KMS-11 (cell line): ENCODE results near the gene EGR2.

Experiments
- H2AFZ ChIP-seq: fragments of 200-600 bp; sonication (generic); 2 replicates; pipeline ENCODE4 v1.6.1; 2016; ENCODE audit warnings: antibody characterized with exemption, mixed run types, low read depth
- H3K27ac ChIP-seq: fragments of 200-600 bp; sonication (generic); 2 replicates; pipeline ENCODE4 v1.6.1; 2016; ENCODE audit warnings: mild to moderate bottlenecking, mixed run types
- H3K27me3 ChIP-seq: fragments of 200-600 bp; sonication (generic); 2 replicates; pipeline ENCODE4 v1.6.1; 2017; ENCODE audit warnings: mild to moderate bottlenecking, low read depth, mixed run types, moderate library complexity; ENCODE audit not compliant: insufficient read depth
- H3K36me3 ChIP-seq: fragments of 200-600 bp; sonication (generic); 2 replicates; pipeline ENCODE4 v1.6.1; 2017; ENCODE audit warnings: mild to moderate bottlenecking, mixed run types; ENCODE audit not compliant: insufficient read depth
- H3K4me1 ChIP-seq: fragments of 200-600 bp; sonication (generic); 2 replicates; pipeline ENCODE4 v1.6.1; 2016; ENCODE audit warnings: mild to moderate bottlenecking, low read depth, mixed run types; ENCODE audit not compliant: poor library complexity, severe bottlenecking
- H3K4me2 ChIP-seq: fragments of 200-600 bp; sonication (generic); 2 replicates; pipeline ENCODE4 v1.7.0; 2016; ENCODE audit warnings: mild to moderate bottlenecking, mixed run types
- H3K4me3 ChIP-seq: fragments of 200-600 bp; sonication (generic); IDR thresholded peaks from 2 replicates; pipeline ENCODE4 v1.6.1; 2017; ENCODE audit warnings: low read depth, low read length, mixed read lengths; ENCODE audit not compliant: insufficient read depth
- H3K79me2 ChIP-seq: fragments of 200-600 bp; sonication (generic); 2 replicates; pipeline ENCODE4 v1.6.1; 2016; ENCODE audit warnings: low read depth, mixed run types; ENCODE audit not compliant: insufficient read depth
- H3K9ac ChIP-seq: fragments of 200-600 bp; sonication (generic); 2 replicates; pipeline ENCODE4 v1.6.1; 2016; ENCODE audit warnings: mild to moderate bottlenecking, mixed run types
- H4K20me1 ChIP-seq: fragments of 200-600 bp; sonication (generic); 2 replicates; pipeline ENCODE4 v1.6.1; 2016; ENCODE audit warnings: mild to moderate bottlenecking, mixed run types; ENCODE audit not compliant: insufficient read depth
- TF ChIP-seq, protein P1 (sequence below): fragments of 200-600 bp; sonication (generic); conservative IDR thresholded peaks from 2 replicates; pipeline ENCODE4 v1.6.1; 2017; ENCODE audit warnings: low read depth, mild to moderate bottlenecking, antibody characterized with exemption, low read length, moderate library complexity, mixed read lengths

Gene EGR2

DNA sequence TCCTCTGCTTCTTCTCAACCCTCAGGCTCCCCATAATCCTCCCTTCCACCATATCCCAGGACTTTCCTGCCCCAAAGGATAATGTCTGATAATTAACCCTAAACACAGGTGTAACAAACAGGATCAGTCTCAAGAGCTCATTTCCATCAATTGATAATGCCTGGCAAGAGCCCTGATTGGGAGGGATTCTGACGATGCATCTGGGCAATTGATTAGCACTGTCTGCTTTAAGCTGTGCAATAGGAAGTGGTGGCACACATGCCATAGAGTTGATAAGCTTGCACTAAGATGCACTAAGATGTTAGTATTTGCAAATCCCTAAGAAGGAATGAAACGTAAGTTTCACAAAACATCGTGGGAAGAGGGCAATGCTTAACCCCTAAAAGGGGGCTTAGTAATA lies 27.4 kb upstream of the EGR2 start:
- no peaks in the 10 kb centered on the region for H3K79me2 ChIP-seq
- no peaks in the 10 kb centered on the region for H3K4me1 ChIP-seq
- H3K9ac ChIP-seq: no peak overlapping the region
- TF ChIP-seq, protein P1, sequence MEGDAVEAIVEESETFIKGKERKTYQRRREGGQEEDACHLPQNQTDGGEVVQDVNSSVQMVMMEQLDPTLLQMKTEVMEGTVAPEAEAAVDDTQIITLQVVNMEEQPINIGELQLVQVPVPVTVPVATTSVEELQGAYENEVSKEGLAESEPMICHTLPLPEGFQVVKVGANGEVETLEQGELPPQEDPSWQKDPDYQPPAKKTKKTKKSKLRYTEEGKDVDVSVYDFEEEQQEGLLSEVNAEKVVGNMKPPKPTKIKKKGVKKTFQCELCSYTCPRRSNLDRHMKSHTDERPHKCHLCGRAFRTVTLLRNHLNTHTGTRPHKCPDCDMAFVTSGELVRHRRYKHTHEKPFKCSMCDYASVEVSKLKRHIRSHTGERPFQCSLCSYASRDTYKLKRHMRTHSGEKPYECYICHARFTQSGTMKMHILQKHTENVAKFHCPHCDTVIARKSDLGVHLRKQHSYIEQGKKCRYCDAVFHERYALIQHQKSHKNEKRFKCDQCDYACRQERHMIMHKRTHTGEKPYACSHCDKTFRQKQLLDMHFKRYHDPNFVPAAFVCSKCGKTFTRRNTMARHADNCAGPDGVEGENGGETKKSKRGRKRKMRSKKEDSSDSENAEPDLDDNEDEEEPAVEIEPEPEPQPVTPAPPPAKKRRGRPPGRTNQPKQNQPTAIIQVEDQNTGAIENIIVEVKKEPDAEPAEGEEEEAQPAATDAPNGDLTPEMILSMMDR: no peak
- H4K20me1 ChIP-seq: no peaks in the 10 kb centered on the region
- H2AFZ ChIP-seq: no peak overlapping the region
- H3K27ac ChIP-seq: no peak overlapping the region
- no peaks in the 10 kb centered on the region for H3K27me3 ChIP-seq
- no peak overlapping the region for H3K4me2 ChIP-seq
- no peaks in the 10 kb centered on the region for H3K36me3 ChIP-seq
- no peak overlapping the region for H3K4me3 ChIP-seq

DNA sequence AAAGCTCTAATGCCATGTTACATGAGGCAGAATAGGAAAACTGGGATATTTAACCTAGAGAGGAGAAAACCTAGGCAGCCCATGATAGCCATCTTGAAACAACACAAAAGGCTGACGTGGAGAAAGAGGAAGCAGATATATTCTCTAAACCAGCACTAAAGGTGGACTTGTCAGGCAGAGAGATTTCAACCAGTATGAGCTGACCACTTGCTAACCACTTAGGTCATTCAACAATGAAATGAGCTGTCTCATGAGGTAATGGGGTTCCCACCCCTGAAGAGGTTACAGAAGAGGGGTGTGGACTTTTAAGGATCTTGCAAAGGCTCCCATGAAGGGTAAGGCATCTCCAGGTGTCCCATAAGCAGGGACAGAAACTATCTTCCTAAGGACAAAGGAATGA lies 26.8 kb upstream of the EGR2 start:
- TF ChIP-seq, protein P1: no peak
- Histone ChIP-seq H3K27me3 (no peaks in the 10 kb centered on the region), H3K4me1 (no peaks in the 10 kb centered on the region), H4K20me1 (no peaks in the 10 kb centered on the region), H3K79me2 (no peaks in the 10 kb centered on the region), H2AFZ (no peak overlapping the region), H3K36me3 (no peaks in the 10 kb centered on the region), H3K4me2 (no peak overlapping the region), H3K27ac (no peak overlapping the region), H3K9ac (no peak overlapping the region), H3K4me3 (no peak overlapping the region)

DNA sequence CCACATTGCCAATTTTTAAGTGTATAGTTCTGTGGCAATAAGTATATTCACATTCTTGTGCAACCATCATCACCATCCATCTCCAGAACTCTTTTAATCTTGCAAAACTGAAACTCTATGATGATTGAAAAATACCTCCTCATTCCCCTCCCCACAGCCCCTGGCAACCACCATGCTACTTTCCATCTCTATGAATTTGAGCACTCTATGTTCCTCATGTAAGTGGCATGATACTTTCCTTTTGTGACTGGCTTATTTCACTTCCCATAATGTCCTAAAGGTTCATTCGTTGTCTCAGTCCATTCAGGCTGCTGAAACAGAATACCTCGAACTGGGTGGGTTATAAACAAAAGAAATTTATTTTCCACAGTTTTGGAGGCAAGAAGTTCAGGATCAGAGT lies 23.4 kb upstream of the EGR2 start:
- H4K20me1 ChIP-seq: no peaks in the 10 kb centered on the region
- H3K27ac ChIP-seq: no peak overlapping the region
- H3K4me3 ChIP-seq: no peak overlapping the region
- no peaks in the 10 kb centered on the region for H3K79me2 ChIP-seq
- no peak overlapping the region for H2AFZ ChIP-seq
- H3K4me1 ChIP-seq: no peaks in the 10 kb centered on the region
- H3K9ac ChIP-seq: no peak overlapping the region
- no peaks in the 10 kb centered on the region for H3K27me3 ChIP-seq
- TF ChIP-seq, protein P1: no peak
- H3K4me2 ChIP-seq: no peak overlapping the region
- no peaks in the 10 kb centered on the region for H3K36me3 ChIP-seq

DNA sequence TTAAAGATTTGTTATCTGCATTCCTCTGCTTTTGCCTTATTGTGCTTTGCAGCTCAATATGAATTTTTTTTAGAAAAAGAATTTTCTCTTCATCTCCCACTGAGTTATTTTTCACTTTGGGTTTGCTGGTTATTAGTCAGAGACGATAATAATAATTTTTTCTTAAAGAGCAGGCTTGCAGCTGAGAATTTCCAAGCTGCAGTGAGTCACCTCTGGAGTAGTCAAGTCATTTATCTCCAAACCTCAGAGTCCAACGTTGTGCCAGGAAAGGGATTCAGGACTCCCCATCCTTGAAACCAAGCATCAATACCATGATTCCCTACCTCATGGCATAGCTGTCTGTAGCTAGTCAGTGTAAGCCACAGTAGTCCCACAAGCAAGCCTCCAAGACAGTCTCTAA lies 15.2 kb upstream of the EGR2 start:
- Histone ChIP-seq H3K9ac (no peak overlapping the region), H3K79me2 (no peaks in the 10 kb centered on the region), H3K27me3 (no peaks in the 10 kb centered on the region), H3K36me3 (no peaks in the 10 kb centered on the region), H3K4me2 (no peak overlapping the region), H3K4me3 (no peak overlapping the region), H3K27ac (no peak overlapping the region), H3K4me1 (no peaks in the 10 kb centered on the region), H4K20me1 (no peaks in the 10 kb centered on the region), H2AFZ (no peak overlapping the region)
- TF ChIP-seq, protein P1: no peak

DNA sequence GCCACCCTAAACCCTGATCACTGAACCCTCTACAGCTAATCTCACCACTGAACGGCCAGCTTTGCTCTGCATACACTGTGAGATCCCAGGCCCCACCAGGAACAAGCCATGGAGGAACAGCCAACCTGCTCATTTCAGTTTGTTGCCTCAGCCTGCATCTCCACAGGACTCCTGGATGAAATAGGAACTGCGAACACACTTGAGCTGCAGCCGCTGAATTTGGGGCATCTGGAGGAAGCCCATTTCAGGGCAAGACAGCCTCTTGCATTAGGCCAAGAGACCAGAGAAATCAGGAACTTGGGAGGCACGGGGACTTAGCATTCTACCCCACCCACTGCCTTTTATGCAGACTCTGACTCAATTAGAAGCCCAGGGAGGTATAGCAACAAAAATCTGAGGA lies 14.5 kb upstream of the EGR2 start:
- no peaks in the 10 kb centered on the region for H3K27me3 ChIP-seq
- no peak overlapping the region for H2AFZ ChIP-seq

More for the DNA sequence above, 14.5 kb upstream of the EGR2 start:
- Histone ChIP-seq H3K27ac (no peak overlapping the region), H3K4me2 (no peak overlapping the region), H3K79me2 (no peaks in the 10 kb centered on the region), H3K36me3 (no peaks in the 10 kb centered on the region), H3K4me1 (no peaks in the 10 kb centered on the region), H3K4me3 (no peak overlapping the region), H3K9ac (no peak overlapping the region), H4K20me1 (no peaks in the 10 kb centered on the region)
- TF ChIP-seq, protein P1: no peak
